K562 (cell line): ENCODE results near the gene NQO2. TPM values are rescaled to one million over a fixed set of nuclear protein-coding genes. Genes with fewer than 3 reads are reported as not detected.

Experiments
- CREB3L1 ChIP-seq: fragments of 450-650 bp; IDR thresholded peaks from 2 replicates; pipeline ENCODE4 v1.6.1; 2014; ENCODE audit warnings: low read depth, mild to moderate bottlenecking, moderate library complexity, borderline replicate concordance
- DACH1 ChIP-seq: fragments of 450-650 bp; IDR thresholded peaks from 2 replicates; pipeline ENCODE4 v1.6.1; 2018; ENCODE audit not compliant: partially characterized antibody
- ETV6 ChIP-seq, 3 experiments: fragments of 150-350 bp in 1 of 3; sonication (generic) in 1 of 3; formaldehyde crosslinking in 1 of 3; IDR thresholded peaks; 2 replicates each; pipeline versions ENCODE4 v1.6.1 to v1.8.0; 2014 to 2022; ENCODE audit warnings: borderline replicate concordance in 2 of 3, low read depth in 2 of 3, antibody characterized with exemption in 1 of 3, low read length in 1 of 3, mild to moderate bottlenecking in 1 of 3, missing genetic modification reagents in 1 of 3
- KLF13 ChIP-seq: fragments of 450-650 bp; IDR thresholded peaks from 2 replicates; pipeline ENCODE4 v1.6.1; 2016; ENCODE audit warnings: missing genetic modification characterization, low read depth, mild to moderate bottlenecking, missing compliant biosample characterization, moderate library complexity, borderline replicate concordance
- NONO ChIP-seq, 2 experiments: fragments of 200-400 bp in 1 of 2; fragments of 450-650 bp in 1 of 2; formaldehyde crosslinking in 1 of 2; IDR thresholded peaks; 2 replicates each; pipeline ENCODE4 v1.6.1; 2017; ENCODE audit warnings: low read depth in 2 of 2, mild to moderate bottlenecking in 2 of 2, moderate library complexity in 2 of 2, low read length in 1 of 2
- PCBP1 ChIP-seq: fragments of 200-400 bp; formaldehyde crosslinking; IDR thresholded peaks from 2 replicates; pipeline ENCODE4 v1.6.1; 2018; ENCODE audit warnings: mild to moderate bottlenecking, low read depth, low read length; ENCODE audit not compliant: poor library complexity, severe bottlenecking
- SMARCB1 ChIP-seq: IDR thresholded peaks from 2 replicates; pipeline ENCODE4 v1.6.1; 2011; ENCODE audit warnings: improper control_type of control experiment, low read depth; ENCODE audit not compliant: insufficient read length
- TAF7 ChIP-seq: fragments of 450-650 bp; IDR thresholded peaks from 2 replicates; pipeline ENCODE4 v1.6.1; 2016; ENCODE audit warnings: missing genetic modification characterization, missing compliant biosample characterization
- THAP7 ChIP-seq: fragments of 250-450 bp; sonication (Bioruptor Pico); IDR thresholded peaks from 2 replicates; pipeline ENCODE4 v1.5.0; 2021
- ZNF318 ChIP-seq, 2 experiments: fragments of 450-650 bp; IDR thresholded peaks; 2 replicates each; pipeline ENCODE4 v1.6.1; 2016; ENCODE audit warnings: mild to moderate bottlenecking in 2 of 2, borderline replicate concordance in 1 of 2, low read depth in 1 of 2, moderate library complexity in 1 of 2
- ZNF398 ChIP-seq: fragments of 250-450 bp; sonication (Bioruptor Pico); IDR thresholded peaks from 2 replicates; pipeline ENCODE4 v1.8.0; 2021; ENCODE audit warnings: moderate library complexity, mild to moderate bottlenecking, inconsistent platforms
- polyA plus RNA-seq, 8 experiments: library from polyadenylated mRNA; depleted of rRNA in 4 of 8; stranded (reverse) in 5 of 8; unstranded in 3 of 8; fragments of >200 nt; fragmentation: Nextera tagmentation in 2 of 8; fragmentation: Illumina TruSeq in 1 of 8; extraction: Ambion mirVana in 2 of 8; extraction: Trizol in 1 of 8; gene quantifications; 2 replicates each; pipeline versions ENCODE4 v1.2.1 to v1.2.3, GENCODE V29; 2011 to 2014; ENCODE audit warnings: inconsistent platforms in 1 of 8, missing spikeins in 1 of 8
- total RNA-seq, 7 experiments: library from RNA; depleted of rRNA in 6 of 7; stranded (reverse); fragments of >200 nt in 6 of 7; fragmentation: Illumina TruSeq in 2 of 7; extraction: Trizol in 2 of 7; gene quantifications; 2 replicates each; pipeline versions ENCODE4 v1.2.1 to v1.2.3, GENCODE V29; 2011 to 2021; ENCODE audit warnings: low replicate concordance in 1 of 7

Gene NQO2
- total and polyA plus RNA-seq, 9 of the 15 experiments (the other 6 are each of a cell fraction or from before 2014, with no cell fraction given), result 54.6 to 214 (median 116) TPM

GRCh38 chr6:2989332-2990247 is 10.1 kb upstream of the NQO2 start (continued):
- no peak for TF ChIP-seq THAP7 (CRISPR knock-in tag)
- TF ChIP-seq DACH1, result no peak
- peak in 1 of 2 experiments; percentile 99; a peak in 2 of 4 replicates for TF ChIP-seq NONO (IDR thresholded peaks at IDR 0.05; ENCODE audit: low read depth in 2 of 2, low read length in 1 of 2)
- no peak for TF ChIP-seq PCBP1
- TF ChIP-seq ETV6 (IDR thresholded peaks at IDR 0.05; ENCODE audit: borderline replicate concordance in 1 of 2, low read depth in 2 of 2, low read length in 1 of 2), result 0 out of 4 replicates have a peak, but pooled peaks of 1 of the 2 experiments have one; percentile 47
- no peak for TF ChIP-seq ETV6 (CRISPR knock-in tag; IDR thresholded peaks at IDR 0.05; ENCODE audit: borderline replicate concordance)
- TF ChIP-seq KLF13 (tag), result no peak
- TF ChIP-seq ZNF398 (CRISPR knock-in tag), result no peak
- TF ChIP-seq ZNF318 (IDR thresholded peaks at IDR 0.05; ENCODE audit: borderline replicate concordance in 1 of 2, low read depth in 1 of 2), result peak in 1 of 2 experiments; percentile 54; a peak in 2 of 4 replicates
- TF ChIP-seq CREB3L1, result peak; percentile 58
- peak; percentile 79 for TF ChIP-seq TAF7
- no peak for TF ChIP-seq SMARCB1
